PC-9 (cell line): ENCODE data around the gene LRTM1. TPM values are rescaled to one million over a fixed set of nuclear protein-coding genes. Genes with fewer than 3 reads are reported as not detected.

ENCODE experiments used
- BruUV-seq: library from RNA; stranded (reverse); fragments of 400-500 nt; replicated peaks from 2 replicates; lab custom pipeline; 2021; lab: Mats Ljungman, UMichigan
- CTCF ChIA-PET: fragments of 300-600 bp; sonication (Branson Sonifier 250); formaldehyde crosslinking; loops from one replicate; lab custom pipeline; 2022; ENCODE audit warnings: antibody characterized with exemption; lab: Charles Lee
- POLR2A ChIA-PET: fragments of 300-600 bp; sonication (Branson Sonifier 250); formaldehyde crosslinking; loops from one replicate; lab custom pipeline; 2022; ENCODE audit warnings: antibody characterized with exemption; ENCODE audit not compliant: unreplicated experiment; lab: Charles Lee
- DNase-seq, 2 experiments: peaks; one replicate each; pipeline versions ENCODE4 v3.0.0 to v3.0.0-alpha.2; 2015 to 2022; ENCODE audit warnings: mixed read lengths in 1 of 2
- H2AFZ ChIP-seq: fragments of 200-600 bp; sonication (generic); 2 replicates; pipeline ENCODE4 v1.8.1; 2017; ENCODE audit warnings: antibody characterized with exemption
- H3F3A ChIP-seq: fragments of 200-600 bp; sonication (generic); 2 replicates; pipeline ENCODE4 v1.8.1; 2017; ENCODE audit warnings: antibody characterized with exemption, mild to moderate bottlenecking, low read depth; ENCODE audit not compliant: insufficient read depth
- H3K27ac ChIP-seq: fragments of 200-600 bp; sonication (generic); 2 replicates; pipeline ENCODE4 v1.6.1; 2016; ENCODE audit warnings: mixed run types
- H3K27me3 ChIP-seq: fragments of 200-600 bp; sonication (generic); 2 replicates; pipeline ENCODE4 v1.6.1; 2016; ENCODE audit warnings: low read depth, mixed run types; ENCODE audit not compliant: insufficient read depth
- H3K36me3 ChIP-seq: fragments of 200-600 bp; sonication (generic); 2 replicates; pipeline ENCODE4 v1.6.1; 2016; ENCODE audit warnings: low read depth, mixed run types
- H3K4me1 ChIP-seq: fragments of 200-600 bp; sonication (generic); replicated peaks from 2 replicates; pipeline ENCODE4 v1.6.1; 2016; ENCODE audit warnings: mixed run types; ENCODE audit not compliant: insufficient read depth
- H3K4me2 ChIP-seq: fragments of 200-600 bp; sonication (generic); 2 replicates; pipeline ENCODE4 v1.6.1; 2017; ENCODE audit warnings: mixed run types
- H3K4me3 ChIP-seq: fragments of 200-600 bp; sonication (generic); 2 replicates; pipeline ENCODE4 v1.6.1; 2016; ENCODE audit warnings: mixed run types
- H3K79me2 ChIP-seq: fragments of 200-600 bp; sonication (generic); 2 replicates; pipeline ENCODE4 v1.6.1; 2017; ENCODE audit warnings: low read depth, mixed run types
- H3K9me2 ChIP-seq: fragments of 200-600 bp; sonication (generic); 2 replicates; pipeline ENCODE4 v1.8.1; 2017; ENCODE audit warnings: mild to moderate bottlenecking; ENCODE audit not compliant: insufficient read depth
- H3K9me3 ChIP-seq: fragments of 200-600 bp; sonication (generic); 2 replicates; pipeline ENCODE4 v1.8.1; 2016; ENCODE audit warnings: low read depth; ENCODE audit not compliant: insufficient read depth
- H4K20me1 ChIP-seq: fragments of 200-600 bp; sonication (generic); 2 replicates; pipeline ENCODE4 v1.8.1; 2017; ENCODE audit not compliant: insufficient read depth
- CTCF ChIP-seq: fragments of 200-600 bp; sonication (generic); conservative IDR thresholded peaks from 2 replicates; pipeline ENCODE4 v1.6.1; 2017; ENCODE audit warnings: mixed run types, antibody characterized with exemption, mild to moderate bottlenecking, moderate library complexity
- EZH2 ChIP-seq: fragments of 200-600 bp; sonication (generic); IDR thresholded peaks from 2 replicates; pipeline ENCODE4 v1.8.0; 2017; ENCODE audit warnings: antibody characterized with exemption, low read depth
- intact Hi-C: fragments of 100-400 bp; cut with micrococcal nuclease; formaldehyde crosslinking; loops from one replicate; pipeline ENCODE4 v1.10.0; 2022; ENCODE audit not compliant: unreplicated experiment
- total RNA-seq: library from RNA; stranded (reverse); gene quantifications from 2 replicates; pipeline ENCODE4 v1.2.3, GENCODE V29; 2021

The LRTM1 gene
- total RNA-seq, 1 experiment from 2014 or later, result not detected

GRCh38 chr3:54954521-54954920 is 26.7 kb upstream of the LRTM1 start:
- no peaks in the 10 kb centered on the region for H3K79me2 ChIP-seq
- peak; percentile 39 to 51 for DNase-seq
- no peaks in the 10 kb centered on the region for H3F3A ChIP-seq
- peaks cover 17% of the 10 kb centered on the region for H3K4me1 ChIP-seq
- H4K20me1 ChIP-seq, result no peaks in the 10 kb centered on the region
- BruUV-seq, result TSS peak; percentile 92
- H3K36me3 ChIP-seq, result no peaks in the 10 kb centered on the region
- H3K27me3 ChIP-seq, result no peaks in the 10 kb centered on the region
- H3K9me2 ChIP-seq, result no peaks in the 10 kb centered on the region
- no peak overlapping the region for H3K4me3 ChIP-seq
- ChIA-PET POLR2A (interaction anchor here (0.6 kb wide), 1 partner anchor 542 kb away, joined by 4 read pairs; no protein-coding TSS in a partner anchor), CTCF (interaction anchor here (0.6 to 1.4 kb wide), 2 partner anchors 24 to 64 kb away, joined by 3 to 4 read pairs; no protein-coding TSS in a partner anchor)
- H3K27ac ChIP-seq, result peak overlapping the region; percentile 53
- no peak overlapping the region for H2AFZ ChIP-seq
- intact Hi-C loops, result loop anchor here (1.0 to 5.0 kb wide), 5 partner anchors 43 to 532 kb away; partner anchors contain the start of gene WNT5A
- H3K4me2 ChIP-seq, result peak overlapping the region; percentile 49
- TF ChIP-seq EZH2 (no peak), CTCF (no peak)
- no peaks in the 10 kb centered on the region for H3K9me3 ChIP-seq

GRCh38 chr3:54954022-54954421 is 26.2 kb upstream of the LRTM1 start:
- ChIA-PET CTCF (no interaction called here), POLR2A (no interaction called here)
- Histone ChIP-seq H4K20me1 (no peaks in the 10 kb centered on the region), H3K36me3 (no peaks in the 10 kb centered on the region), H3K27me3 (no peaks in the 10 kb centered on the region), H3K4me3 (no peak overlapping the region), H3F3A (0 out of 2 replicates have a peak, but pooled peaks cover 4% of the 10 kb centered on the region), H3K9me3 (no peaks in the 10 kb centered on the region), H3K9me2 (no peaks in the 10 kb centered on the region), H3K4me2 (peak overlapping the region; percentile 49), H2AFZ (no peak overlapping the region), H3K4me1 (peaks cover 17% of the 10 kb centered on the region), H3K27ac (peak overlapping the region; percentile 53), H3K79me2 (no peaks in the 10 kb centered on the region)
- no TSS peak for BruUV-seq
- intact Hi-C loops, result loop anchor here (1.0 to 5.0 kb wide), 5 partner anchors 43 to 533 kb away; partner anchors contain the start of gene WNT5A
- peak; percentile 57 to 71 for DNase-seq
- TF ChIP-seq CTCF, result no peak
- no peak for TF ChIP-seq EZH2

DNA sequence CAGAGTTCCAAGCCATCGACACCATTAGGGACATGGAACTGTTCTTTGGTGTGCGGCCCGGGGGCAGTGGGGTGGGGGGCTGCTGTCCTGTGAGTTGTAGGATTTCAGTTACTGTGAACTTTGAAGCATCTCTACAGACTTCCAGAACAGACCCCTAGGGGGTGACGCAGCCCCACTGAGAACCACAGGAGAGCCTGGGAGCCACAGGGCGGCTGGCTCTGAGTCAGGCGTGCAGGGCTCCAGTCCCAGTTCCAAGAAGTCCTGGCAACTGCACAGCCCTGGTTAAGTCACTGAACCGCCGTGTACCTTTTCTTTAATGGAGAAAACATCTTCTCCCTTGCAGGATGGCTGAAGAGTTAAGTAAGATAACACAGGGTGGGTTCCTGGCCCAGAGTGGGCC is 23.5 kb upstream of the LRTM1 start:
- Histone ChIP-seq H3K36me3 (no peaks in the 10 kb centered on the region), H3K9me3 (no peaks in the 10 kb centered on the region), H3K27me3 (no peaks in the 10 kb centered on the region), H2AFZ (no peak overlapping the region), H3K79me2 (no peaks in the 10 kb centered on the region), H3F3A (0 out of 2 replicates have a peak, but pooled peaks cover 4% of the 10 kb centered on the region), H3K4me2 (no peak overlapping the region), H4K20me1 (no peaks in the 10 kb centered on the region), H3K27ac (no peak overlapping the region), H3K4me1 (peaks cover 17% of the 10 kb centered on the region), H3K4me3 (no peak overlapping the region), H3K9me2 (no peaks in the 10 kb centered on the region)
- intact Hi-C loops, result loop anchor here (1.0 to 5.0 kb wide), 5 partner anchors 46 to 771 kb away; no protein-coding TSS in a partner anchor
- TF ChIP-seq EZH2 (no peak), CTCF (0 out of 2 replicates have a peak, but pooled peaks have one; percentile 33)
- POLR2A ChIA-PET, result no interaction called here
- CTCF ChIA-PET, result no interaction called here
- DNase-seq, result peak in 1 of 2 experiments; percentile 42
- no TSS peak for BruUV-seq
